SK-N-MC (cell line): ENCODE results near the gene CELF2.

ENCODE experiments used
- EZH2 ChIP-seq: fragments of 200-600 bp; sonication (generic); IDR thresholded peaks from one replicate; pipeline ENCODE4 v1.6.1; 2017; ENCODE audit warnings: antibody characterized with exemption
- POLR2AphosphoS5 ChIP-seq: IDR thresholded peaks from 2 replicates; pipeline ENCODE4 v1.6.1; 2012; ENCODE audit warnings: mild to moderate bottlenecking, low read depth, low read length, borderline replicate concordance

GRCh38 chr10:11186374-11186773 lies 168.7 kb downstream of the CELF2 start:
- no peak for TF ChIP-seq EZH2
- TF ChIP-seq POLR2AphosphoS5: no peak
